ENCODE data around the gene EDC4.

Gene EDC4

DNA sequence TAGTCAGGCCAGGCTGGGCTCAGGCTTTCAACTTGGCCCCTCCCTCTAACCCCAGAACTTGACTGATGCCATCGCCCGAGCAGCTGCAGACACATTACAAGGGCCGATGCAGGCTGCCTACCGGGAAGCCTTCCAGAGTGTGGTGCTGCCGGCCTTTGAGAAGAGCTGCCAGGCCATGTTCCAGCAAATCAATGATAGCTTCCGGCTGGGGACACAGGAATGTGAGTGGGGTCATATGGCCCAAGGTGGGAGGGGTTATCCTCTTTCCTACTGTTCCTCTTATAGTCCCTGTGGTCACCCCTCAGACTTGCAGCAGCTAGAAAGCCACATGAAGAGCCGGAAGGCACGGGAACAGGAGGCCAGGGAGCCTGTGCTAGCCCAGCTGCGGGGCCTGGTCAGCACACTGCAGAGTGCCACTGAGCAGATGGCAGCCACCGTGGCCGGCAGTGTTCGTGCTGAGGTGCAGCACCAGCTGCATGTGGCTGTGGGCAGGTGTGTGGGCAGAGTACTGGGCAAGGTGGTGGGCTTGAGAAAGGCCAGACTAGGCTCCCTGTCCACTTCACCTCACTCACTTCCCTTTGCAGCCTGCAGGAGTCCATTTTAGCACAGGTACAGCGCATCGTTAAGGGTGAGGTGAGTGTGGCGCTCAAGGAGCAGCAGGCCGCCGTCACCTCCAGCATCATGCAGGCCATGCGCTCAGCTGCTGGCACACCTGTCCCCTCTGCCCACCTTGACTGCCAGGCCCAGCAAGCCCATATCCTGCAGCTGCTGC lies 9.7 kb downstream of the EDC4 start:
- Histone ChIP-seq H3K4me1 (no peaks in the 10 kb centered on the region), H3K27me3 (ENCODE audit: control insufficient read depth, insufficient read depth, low read length) (no peaks in the 10 kb centered on the region)

DNA sequence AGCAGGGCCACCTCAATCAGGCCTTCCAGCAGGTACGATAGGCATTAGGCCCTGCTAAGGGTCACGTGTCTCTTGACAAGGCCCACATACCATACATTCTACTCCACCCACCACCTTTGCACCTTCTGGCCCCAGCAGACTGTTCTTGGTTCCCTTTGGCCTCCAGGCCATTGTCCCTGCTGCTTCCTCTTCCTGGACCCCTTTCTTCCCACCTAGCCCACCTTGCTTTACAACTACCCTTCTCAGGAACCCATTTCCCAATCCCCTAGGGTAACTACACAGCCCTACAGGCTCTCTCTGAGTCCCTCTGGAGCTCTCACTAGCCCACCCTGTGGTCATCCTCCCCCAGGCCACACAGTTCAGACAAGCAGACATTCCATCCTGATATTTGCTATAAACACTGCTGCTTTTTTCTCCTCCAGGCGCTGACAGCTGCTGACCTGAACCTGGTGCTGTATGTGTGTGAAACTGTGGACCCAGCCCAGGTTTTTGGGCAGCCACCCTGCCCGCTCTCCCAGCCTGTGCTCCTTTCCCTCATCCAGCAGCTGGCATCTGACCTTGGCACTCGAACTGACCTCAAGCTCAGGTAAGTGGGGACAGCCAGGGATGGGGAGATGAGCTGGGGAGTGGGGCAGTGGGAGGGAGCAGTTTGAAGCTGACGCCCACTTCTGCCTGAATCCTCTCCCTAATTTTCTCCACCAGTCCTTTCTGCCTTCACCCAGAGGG lies 10.5 kb downstream of the EDC4 start:
- Histone ChIP-seq H3K4me2 (ENCODE audit: low read length) (no peak overlapping the region), H3K36me3 (ENCODE audit: control insufficient read depth, insufficient read depth, low read length) (no peaks in the 10 kb centered on the region), H3K27ac (no peak overlapping the region), H3K4me3 (ENCODE audit: low read depth, low read length) (no peak overlapping the region), H2AFZ (no peak overlapping the region), H3K9me3 (ENCODE audit: control insufficient read depth, low read length) (no peaks in the 10 kb centered on the region), H3K27me3 (ENCODE audit: control insufficient read depth, insufficient read depth, low read length) (no peaks in the 10 kb centered on the region), H3K9ac (no peak overlapping the region), H3K4me1 (no peaks in the 10 kb centered on the region), H3K79me2 (no peaks in the 10 kb centered on the region)
- TF ChIP-seq, protein P1, sequence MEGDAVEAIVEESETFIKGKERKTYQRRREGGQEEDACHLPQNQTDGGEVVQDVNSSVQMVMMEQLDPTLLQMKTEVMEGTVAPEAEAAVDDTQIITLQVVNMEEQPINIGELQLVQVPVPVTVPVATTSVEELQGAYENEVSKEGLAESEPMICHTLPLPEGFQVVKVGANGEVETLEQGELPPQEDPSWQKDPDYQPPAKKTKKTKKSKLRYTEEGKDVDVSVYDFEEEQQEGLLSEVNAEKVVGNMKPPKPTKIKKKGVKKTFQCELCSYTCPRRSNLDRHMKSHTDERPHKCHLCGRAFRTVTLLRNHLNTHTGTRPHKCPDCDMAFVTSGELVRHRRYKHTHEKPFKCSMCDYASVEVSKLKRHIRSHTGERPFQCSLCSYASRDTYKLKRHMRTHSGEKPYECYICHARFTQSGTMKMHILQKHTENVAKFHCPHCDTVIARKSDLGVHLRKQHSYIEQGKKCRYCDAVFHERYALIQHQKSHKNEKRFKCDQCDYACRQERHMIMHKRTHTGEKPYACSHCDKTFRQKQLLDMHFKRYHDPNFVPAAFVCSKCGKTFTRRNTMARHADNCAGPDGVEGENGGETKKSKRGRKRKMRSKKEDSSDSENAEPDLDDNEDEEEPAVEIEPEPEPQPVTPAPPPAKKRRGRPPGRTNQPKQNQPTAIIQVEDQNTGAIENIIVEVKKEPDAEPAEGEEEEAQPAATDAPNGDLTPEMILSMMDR (IDR thresholded peaks at IDR 0.05), result no peak

More for the DNA sequence above, 9.7 kb downstream of the EDC4 start:
- no peaks in the 10 kb centered on the region for H3K36me3 ChIP-seq (ENCODE audit: control insufficient read depth, insufficient read depth, low read length)
- H3K9ac ChIP-seq, result no peak overlapping the region
- TF ChIP-seq, protein P1 (IDR thresholded peaks at IDR 0.05), result no peak
- H2AFZ ChIP-seq, result no peak overlapping the region
- H3K4me3 ChIP-seq (ENCODE audit: low read depth, low read length), result no peak overlapping the region
- no peaks in the 10 kb centered on the region for H3K79me2 ChIP-seq
- H3K27ac ChIP-seq, result no peak overlapping the region
- no peaks in the 10 kb centered on the region for H3K9me3 ChIP-seq (ENCODE audit: control insufficient read depth, low read length)
- no peak overlapping the region for H3K4me2 ChIP-seq (ENCODE audit: low read length)

DNA sequence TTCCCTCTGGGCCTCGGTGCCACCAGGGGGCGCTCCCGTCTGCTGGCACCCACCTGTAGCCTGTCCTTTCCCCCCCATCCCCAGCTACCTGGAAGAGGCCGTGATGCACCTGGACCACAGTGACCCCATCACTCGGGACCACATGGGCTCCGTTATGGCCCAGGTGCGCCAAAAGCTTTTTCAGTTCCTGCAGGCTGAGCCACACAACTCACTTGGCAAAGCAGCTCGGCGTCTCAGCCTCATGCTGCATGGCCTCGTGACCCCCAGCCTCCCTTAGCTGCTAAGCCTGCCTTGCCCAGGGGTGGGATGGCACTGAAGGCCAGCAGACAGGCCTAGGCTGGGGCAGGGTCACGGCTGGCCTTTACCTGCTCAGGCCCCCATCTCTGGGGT lies 11.0 kb downstream of the EDC4 start:
- H3K9ac ChIP-seq, result no peak overlapping the region

DNA sequence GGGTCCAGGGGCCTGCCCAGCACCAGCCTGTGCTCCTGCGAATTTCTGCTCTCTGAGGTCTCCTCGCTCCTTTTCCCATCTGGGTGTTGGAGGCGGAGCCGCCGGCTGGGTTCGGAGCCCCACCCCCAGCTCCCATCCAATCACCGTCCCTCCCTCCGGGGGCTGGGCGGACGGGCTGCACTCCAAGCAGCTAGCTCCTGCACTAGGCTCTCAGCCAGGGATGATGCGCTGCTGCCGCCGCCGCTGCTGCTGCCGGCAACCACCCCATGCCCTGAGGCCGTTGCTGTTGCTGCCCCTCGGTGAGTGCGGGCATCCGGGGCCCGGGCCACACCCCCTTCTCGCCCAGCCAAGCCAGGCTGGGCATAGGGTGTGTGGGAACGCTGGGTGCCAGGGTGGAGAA lies 11.8 kb downstream of the EDC4 start, which contains the start of gene NRN1L:
Gene NRN1L, plus strand, starts transcription at position 202 of the 400 bp plus-strand sequence. Its CDS starts 19 bp downstream, at position 221.
- Histone ChIP-seq H2AFZ (no peak within 1 kb of the TSS), H3K27ac (no peak within 1 kb of the TSS), H3K27me3 (ENCODE audit: control insufficient read depth, insufficient read depth, low read length) (no peaks in the 10 kb centered on the region), H3K9ac (no peak within 1 kb of the TSS), H3K4me2 (ENCODE audit: low read length) (peak within 1 kb of the TSS; percentile 43), H3K79me2 (no peaks in the 10 kb centered on the region), H3K4me1 (no peaks in the 10 kb centered on the region), H3K4me3 (ENCODE audit: low read depth, low read length) (no peak within 1 kb of the TSS), H3K36me3 (ENCODE audit: control insufficient read depth, insufficient read depth, low read length) (no peaks in the 10 kb centered on the region), H3K9me3 (ENCODE audit: control insufficient read depth, low read length) (no peaks in the 10 kb centered on the region)
- TF ChIP-seq, protein P1 (IDR thresholded peaks at IDR 0.05), result no peak

More for the DNA sequence above, 11.0 kb downstream of the EDC4 start:
- no peak overlapping the region for H2AFZ ChIP-seq
- no peak overlapping the region for H3K4me2 ChIP-seq (ENCODE audit: low read length)
- H3K4me1 ChIP-seq, result no peaks in the 10 kb centered on the region
- no peaks in the 10 kb centered on the region for H3K36me3 ChIP-seq (ENCODE audit: control insufficient read depth, insufficient read depth, low read length)
- no peaks in the 10 kb centered on the region for H3K79me2 ChIP-seq
- no peak overlapping the region for H3K4me3 ChIP-seq (ENCODE audit: low read depth, low read length)
- no peaks in the 10 kb centered on the region for H3K9me3 ChIP-seq (ENCODE audit: control insufficient read depth, low read length)
- H3K27me3 ChIP-seq (ENCODE audit: control insufficient read depth, insufficient read depth, low read length), result no peaks in the 10 kb centered on the region
- H3K27ac ChIP-seq, result no peak overlapping the region
- TF ChIP-seq, protein P1 (IDR thresholded peaks at IDR 0.05), result peak; percentile 94
